Umbilical cord (tissue), 2 donors: ENCODE results near the gene C10orf62. TPM values are rescaled to one million over a fixed set of nuclear protein-coding genes. Genes with fewer than 3 reads are reported as not detected.
"Not testable (repeated sequence)": the region's sequence is repeated elsewhere in the genome, so short reads cannot be mapped to it uniquely, and the experiment has no call there.

ENCODE experiments used
- DNase-seq: peaks from one replicate; pipeline ENCODE4 v3.0.0-alpha.2; 2015; ENCODE audit warnings: low spot score
- total RNA-seq: library from RNA; depleted of rRNA; stranded (reverse); fragments of >200 nt; gene quantifications from one replicate; pipeline ENCODE4 v1.2.3, GENCODE V29; 2014; ENCODE audit warnings: low replicate concordance; ENCODE audit not compliant: insufficient read depth

Gene C10orf62, protein sequence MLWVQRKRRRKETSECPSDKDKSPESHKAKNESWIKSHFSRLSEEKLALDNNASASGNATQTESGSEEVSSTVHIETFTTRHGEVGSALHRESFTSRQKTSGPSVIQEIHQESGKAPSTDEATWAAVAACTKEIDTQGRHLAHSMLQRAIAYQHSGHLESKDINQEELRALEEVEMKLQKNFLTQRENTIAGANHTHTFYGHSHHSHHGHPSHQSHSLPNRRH
- 0.96 TPM for total RNA-seq

DNA sequence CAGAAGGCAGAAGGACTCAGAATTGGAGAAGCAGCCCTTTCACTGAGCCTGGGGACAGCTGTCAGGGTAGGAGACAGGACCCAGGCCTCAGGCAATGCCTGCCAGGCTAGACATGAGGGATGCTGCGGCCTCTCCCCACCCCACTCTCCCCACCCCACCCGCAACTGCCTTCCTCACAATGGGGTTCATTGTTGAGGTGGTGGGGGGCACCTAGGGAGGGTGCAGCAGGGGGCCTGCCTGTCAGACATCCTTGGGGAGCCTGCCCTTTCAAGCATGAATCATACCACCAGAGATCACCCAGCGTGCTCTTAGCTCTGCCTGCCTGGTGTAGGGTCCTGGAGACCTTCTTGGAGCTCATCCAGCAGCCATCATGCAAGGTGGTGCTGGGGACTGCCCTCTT, at the start of gene C10orf62:
Gene C10orf62, plus strand, starts transcription at position 243 of the 400 bp plus-strand sequence. CDS start 177 bp downstream, outside the sequence.
- DNase-seq: no peak

DNA sequence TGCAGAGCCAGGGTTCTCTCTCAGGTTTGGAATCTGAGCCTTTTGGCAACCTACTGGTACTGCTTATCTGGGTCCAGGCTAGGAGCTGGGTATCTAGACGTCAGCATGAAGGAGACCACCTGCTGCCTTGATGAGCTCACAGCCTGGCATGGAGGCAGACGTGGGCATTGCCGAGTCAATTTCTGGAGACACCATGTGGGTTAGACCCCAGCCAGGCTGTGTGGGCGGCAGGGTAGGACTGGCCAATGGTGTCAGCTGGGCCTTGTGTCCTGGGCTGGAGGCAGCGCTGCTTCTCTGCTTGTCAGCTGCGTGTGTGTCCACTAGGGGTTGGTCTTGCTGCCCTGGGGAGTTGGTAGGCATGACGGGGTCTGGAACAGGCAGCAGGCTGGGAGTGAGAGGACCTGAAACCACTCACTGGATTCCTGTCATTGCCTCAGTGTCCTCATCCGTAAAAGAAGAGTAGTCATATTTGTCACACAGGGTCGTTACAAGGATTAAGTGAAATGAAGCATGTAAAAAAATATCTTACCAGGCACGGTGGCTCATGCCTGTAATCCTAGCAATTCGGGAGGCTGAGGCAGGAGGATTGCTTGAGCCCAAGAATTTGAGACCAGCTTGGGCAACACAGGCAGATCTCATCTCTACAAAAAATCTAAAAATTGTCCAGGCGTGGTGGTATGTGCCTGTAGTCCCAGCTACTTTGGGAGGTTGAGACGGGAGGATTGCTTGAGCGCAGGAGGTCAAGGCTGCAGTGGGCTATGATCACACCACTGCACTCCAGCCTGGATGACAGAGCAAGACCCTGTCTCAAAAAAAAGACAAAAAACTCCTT, 48.6 kb upstream of the C10orf62 start:
- no peak for DNase-seq

DNA sequence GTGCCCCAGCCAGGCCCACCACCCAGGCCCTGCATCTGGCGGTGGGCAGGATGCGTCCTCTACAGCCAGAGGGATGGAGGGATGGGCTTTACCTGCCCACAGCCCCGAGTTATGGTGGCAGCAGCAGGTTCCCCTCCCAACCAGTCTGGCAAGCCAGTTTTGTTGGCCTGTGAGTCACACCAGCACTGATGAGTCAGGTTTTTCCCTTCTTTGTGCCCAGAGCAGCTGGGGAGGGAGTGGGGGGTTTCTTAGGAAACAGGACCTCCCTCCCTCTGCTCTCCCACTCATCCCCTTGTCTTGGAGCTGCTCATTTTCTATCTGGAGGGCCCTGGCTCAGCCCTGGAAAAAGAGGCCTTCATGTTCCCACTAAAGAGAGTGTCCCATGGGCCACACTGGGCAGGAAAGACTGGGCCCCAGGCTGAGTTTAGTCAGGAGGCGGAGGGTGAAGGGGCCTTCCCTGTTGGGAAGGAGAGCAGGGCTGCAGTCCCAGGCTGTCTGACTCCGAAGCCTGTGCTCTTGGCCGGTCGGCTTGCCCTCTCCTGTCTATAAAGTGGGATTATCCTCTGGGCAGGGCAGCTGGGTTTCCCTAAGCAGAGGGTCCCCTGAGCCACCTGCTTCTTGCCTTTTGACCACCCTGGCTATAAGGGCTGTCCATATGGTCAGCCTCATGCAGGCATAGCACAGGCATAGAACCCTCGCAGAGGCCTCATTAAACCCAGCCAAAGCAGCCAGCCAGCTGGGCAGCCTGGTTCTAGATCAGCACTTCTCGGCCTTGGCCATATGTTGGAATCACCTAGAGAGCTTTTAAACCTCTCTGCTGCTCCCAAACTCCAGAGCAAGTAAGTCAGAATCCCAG, 47.1 kb upstream of the C10orf62 start:
- peak; percentile 91 for DNase-seq

DNA sequence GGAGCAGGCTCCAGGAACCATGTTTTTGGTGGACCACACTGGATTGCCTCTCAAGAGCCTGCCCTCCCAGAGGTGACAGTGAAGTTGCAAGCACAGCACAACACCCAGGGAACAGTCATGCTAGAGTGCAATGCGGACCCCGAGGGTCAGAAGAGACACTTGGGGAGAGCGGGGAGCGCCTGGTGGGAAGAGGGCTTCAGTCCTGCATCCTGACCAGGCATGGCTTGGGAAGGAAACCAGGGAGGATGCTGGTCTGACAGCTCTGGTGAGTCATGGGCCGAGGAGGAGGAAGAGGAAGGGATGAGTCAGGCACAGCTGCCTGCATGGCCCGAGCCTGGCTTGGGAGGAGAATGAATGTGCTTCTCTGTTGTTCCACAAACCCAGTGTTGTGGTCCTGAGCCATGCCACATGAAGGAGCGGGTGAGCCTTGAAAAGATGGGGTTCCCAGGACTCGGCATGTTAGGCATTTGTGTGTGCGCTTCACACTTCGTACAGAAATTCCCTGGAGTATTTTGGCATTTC, 46.4 kb upstream of the C10orf62 start:
- peak; percentile 95 for DNase-seq

DNA sequence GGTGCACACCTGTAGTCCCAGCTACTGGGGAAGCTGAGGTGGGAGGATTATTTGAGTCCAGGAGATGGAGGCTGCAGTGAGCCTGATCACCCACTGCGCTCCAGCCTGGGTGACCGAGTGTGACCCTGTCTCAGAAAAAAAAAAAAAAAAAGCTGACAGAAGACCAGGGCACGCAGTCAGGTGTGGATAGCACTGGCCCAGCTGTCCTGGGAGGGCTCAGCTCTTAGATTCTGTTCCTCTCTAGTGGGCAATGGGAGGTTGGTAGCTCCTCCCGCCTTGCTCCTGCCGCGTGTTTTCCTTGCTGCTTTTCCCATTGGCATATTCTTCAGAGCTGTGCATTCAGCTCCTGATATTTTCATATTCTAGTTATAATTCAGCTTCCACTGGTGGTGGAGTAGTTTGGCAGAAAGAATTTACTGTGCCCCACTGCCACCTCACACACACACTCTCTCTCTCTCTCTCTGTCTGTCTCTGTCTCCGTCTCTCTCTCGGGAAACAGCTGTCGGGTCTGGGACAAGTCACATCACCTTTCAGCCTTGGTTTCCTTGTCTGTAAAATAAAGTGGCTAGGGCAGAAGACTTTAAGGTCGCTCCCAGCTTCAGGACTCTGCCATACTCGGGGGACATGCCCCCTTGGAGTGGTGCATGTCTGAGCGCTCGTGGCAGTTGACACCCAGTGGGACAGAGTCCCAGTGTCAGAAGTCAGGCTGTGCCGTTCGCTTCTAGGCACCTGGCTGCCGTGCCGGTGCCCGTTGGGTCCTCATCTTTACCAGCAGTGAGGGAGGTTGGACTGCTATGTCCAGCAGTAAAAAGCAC, 42.9 kb upstream of the C10orf62 start:
- no peak for DNase-seq

DNA sequence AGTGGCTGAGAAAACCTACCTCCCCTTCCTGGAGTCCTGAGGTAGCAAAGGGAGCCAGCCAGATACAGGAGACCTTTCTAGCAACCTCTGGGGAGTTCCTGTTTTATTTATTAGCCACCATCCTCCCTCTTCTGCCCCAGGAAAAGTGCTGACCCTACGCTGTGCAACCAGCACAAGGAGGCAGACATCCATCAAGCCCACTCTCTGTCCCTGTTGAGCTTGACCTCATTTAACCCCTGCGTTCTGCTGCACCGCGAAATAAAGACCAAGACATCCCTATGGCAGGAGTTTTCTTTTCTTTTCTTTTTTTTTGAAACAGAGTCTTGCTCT, 42.3 kb upstream of the C10orf62 start:
- DNase-seq: no peak

DNA sequence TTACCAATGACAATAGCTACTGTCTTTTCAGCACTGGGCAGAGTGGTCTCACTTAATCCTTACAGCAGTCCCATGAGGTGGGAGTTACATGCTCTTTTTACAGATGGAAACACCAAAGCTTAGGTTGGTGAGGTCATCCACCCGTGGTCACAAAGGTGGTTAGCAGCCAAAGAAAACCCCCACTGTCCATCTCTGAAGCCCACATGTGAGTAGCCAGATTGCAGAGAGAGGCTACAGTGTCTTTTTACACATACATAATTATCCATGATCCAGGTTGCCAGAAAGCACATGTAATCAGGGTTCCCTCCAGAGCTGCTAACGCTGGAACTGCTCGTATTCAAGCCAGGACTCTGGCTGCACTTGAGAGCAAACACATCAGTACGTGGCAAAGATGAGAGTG, 41.6 kb upstream of the C10orf62 start:
- no peak for DNase-seq

DNA sequence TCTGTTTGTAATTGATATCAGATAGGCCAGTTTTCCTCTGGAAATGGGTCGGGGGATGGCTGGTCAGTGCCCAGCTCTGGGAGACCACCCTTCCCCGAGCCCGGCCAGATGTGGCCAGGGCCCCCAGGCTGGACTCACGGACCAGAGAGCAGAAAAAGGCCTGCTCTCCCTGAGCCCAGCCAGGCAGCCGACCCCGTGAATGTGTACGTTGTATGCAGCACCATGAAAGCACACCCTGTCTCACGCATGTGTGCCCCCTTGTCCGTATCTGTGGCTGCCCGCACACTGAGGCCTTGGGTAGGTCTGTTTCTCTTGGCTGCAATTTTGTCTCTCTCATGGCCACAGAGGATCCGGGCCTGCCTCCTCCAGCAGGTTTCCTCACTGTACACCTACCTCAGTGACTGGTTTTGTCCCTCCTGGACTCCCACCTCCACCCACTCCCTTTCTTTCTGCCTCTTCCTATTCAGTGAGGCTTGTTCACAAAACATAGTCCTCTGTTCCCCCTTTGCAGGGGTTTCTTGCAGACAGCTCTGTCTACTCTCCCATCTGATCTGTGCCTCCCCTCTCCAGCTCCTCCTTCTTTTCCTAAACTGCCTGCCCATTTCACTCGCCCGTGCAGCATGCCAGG, 40.6 kb upstream of the C10orf62 start:
- peak; percentile 30 for DNase-seq

DNA sequence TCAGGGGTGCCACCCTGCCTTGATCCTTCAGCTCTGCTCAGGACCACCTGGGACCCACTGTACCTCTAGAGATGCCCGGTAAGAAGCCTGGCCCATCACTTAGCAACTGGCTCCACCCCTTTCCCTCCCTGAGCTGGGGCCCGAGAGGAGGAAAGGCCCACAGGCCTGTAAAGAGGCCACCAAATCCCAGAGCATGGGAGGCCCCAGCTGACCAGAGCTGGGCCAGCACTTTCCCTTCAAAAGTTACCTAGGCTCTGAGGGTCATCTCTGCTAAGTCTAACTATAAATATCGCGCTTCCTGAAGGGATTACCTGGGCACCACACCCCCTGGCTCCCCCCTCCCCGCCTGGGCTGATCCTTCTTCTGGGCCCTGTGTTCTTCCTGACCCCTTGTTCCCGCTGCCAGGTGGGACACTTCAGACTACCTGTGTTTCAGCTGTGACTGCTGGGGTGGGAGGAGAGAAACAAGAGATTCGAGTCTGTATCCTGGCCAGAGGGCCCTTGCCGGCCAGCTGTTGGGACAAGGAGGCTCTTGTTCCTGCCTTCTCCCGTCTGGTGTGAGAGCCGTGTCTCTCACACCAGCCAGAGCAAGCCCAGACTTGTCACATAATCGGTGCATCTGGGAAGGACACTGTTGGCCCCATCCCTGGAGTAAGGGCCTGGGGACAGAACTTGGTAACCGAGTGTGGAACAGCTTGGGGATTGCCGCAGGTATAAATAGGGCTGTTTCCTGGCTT, 39.8 kb upstream of the C10orf62 start:
- peak; percentile 35 for DNase-seq

DNA sequence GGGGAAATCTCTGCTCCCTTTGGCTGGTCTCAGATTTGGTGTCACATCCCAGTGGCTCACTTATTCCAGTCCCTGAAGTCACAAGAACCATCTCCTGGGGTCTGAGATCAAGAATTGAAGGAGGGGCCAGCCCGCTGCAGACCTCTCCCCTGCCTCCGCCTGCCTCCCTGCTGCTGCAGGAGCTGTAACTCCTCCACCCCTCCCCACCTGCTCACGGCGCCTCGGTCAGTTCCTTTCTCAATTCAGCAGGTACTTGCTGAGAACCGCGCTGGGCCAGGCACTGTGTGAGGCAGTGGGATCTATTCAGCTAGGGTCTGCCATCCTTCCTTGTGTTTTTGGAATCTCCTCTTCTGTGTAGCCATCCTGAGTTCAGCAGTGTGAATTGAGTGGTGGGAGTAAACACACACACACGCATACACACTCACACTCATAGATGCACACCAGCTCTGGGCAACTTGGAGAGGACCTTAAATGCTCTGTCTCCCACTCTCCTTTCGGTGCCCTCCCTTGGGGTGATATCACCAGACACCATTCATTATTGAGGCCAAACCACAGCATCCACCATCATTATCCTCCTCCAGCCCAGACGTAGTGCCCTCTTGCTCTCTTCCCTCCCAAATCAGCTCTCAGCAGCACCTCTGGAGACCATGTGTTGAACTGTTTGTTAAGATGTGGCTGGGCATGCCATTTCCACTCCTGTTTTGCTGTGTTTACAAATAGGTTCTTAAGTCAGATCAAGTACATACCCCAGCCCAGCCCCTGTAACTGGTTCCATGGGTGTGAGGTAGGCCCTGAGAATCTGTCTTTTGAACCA, 39.0 kb upstream of the C10orf62 start:
- DNase-seq: no peak

DNA sequence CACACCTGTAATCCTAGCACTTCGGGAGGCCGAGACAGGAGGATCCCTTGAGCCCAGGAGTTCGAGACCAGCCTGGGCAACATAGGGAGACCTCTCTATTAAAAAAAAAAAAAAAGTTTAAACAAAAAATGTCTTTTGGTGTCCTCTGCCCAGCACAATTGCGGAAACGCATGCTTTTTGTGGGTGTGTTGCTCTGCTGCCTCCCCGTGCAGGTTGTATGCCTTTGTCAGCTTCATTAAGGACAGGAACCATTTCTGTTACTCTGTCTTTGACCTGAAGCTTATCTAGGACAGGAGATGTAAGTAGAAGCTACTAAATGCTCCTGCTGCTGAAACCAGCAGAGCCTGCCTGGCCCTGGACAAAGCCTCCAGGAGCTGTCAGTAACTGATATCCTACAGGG, 38.2 kb upstream of the C10orf62 start:
- no peak for DNase-seq

DNA sequence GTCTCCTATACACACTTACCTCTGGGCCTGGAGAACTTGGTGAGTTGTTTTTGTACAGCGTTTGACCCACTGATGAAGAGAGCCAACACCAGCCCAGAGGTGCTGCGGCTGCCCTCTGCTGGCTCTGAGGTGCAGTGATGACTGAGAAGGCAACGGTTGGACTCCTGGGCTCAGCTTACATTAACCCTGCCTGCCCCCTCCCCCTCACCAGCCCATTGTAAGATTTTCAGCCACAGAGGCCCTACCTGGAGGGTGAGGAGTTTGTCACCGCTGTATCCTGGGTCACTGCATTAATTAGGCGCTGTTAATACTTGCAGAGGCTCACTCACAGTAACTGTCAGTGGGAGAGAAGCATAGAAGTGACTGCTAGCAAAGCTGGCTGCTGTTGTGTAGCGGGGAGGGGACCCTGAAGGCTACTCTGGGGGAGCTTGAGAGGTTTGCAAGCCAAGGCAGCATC, 35.9 kb upstream of the C10orf62 start:
- peak; percentile 68 for DNase-seq

DNA sequence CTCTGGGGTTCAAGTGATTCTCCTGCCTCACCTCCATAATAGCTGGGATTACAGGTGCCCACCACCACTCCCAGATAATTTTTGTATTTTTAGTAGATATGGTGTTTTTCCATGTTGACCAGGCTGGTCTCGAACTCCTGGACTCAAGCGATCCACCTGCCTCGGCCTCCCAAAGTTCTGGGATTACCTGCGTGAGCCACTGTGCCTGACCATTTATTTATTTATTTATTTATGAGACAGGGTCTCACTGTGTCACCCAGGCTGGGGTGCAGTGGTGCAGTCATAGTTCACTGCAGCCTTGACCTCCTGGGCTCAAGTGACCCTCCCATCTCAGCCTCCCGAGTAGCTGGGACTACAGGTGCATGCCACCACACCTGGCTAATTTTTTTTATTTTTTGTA, 35.2 kb upstream of the C10orf62 start:
- not testable (repeated sequence) for DNase-seq

DNA sequence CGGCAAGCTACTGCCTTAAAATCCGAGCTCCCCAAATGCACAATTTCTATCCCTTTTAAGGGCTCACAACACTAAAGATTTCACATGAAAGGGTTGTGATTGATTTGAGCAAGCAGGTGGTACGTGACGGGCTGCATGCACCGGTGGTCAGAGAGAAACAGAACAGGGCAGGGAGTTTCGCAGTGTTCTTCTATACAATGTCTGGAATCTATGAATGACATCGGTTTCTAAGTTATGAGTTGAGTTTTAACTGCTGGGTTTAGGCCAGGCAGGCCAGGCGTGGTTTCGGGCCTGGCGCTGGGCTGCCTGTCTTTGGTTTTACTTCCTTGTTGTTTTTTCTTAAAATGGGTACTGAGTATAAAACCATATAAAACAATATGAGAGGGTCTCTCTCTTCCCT, 34.0 kb upstream of the C10orf62 start:
- DNase-seq: not testable (repeated sequence)

DNA sequence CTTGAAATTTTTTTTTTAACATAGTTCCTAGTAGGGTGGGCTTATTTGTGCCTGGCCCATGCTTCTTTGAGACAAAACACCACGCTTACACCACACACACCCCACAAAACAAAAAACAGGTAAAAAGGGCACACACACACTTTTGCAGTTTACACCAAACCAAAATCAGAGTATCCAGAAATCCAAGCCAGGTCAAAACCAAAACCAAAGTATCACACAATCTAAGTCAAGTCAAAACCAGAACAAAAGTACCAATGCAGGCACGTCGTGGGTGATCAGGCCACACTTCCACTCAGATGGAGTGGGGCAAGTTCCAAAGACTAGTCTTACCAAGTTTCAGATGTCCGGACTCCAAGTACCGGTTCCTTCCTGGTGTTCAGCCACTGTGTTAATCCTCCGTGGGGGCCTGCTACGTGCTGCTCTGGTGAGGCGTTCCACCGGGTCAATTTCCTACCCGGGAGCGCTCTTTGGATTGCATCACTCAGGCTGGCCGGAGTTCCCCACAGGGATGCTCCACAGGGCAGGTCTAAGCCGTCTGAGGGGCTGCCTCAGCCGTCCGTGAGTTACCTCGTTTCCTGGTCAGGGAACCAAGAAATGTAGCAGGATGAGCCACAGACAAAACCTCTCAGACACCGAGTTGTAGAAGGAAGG, 28.7 kb upstream of the C10orf62 start:
- not testable (repeated sequence) for DNase-seq

DNA sequence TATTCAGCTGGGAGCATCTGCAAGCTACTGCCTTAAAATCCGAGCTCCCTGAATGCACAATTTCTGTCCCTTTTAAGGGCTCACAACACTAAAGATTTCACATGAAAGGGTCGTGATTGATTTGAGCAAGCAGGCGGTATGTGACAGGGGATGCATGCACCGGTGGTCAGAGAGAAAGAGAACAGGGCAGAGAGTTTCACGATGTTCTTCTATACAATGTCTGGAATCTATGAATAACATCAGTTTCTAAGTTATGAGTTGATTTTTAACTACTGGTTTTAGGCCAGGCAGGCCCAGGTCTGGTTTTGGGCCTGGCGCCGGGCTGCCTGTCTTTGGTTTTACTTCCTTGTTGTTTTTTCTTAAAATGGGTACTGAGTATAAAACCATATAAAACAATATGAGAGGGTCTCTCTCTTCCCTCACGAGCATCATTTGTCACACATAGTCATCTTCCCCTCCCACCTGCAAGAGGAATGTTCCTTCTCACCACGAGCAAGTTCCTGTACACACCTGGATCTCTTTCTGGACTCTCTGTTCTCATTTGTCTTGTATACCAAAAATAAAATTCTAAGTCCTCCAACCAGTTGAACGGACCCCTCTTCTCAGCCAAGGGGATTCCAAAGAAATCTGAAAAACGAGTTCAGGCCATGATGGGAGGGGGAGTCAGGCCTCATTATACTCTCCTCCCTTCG, 28.0 kb upstream of the C10orf62 start:
- DNase-seq: not testable (repeated sequence)

DNA sequence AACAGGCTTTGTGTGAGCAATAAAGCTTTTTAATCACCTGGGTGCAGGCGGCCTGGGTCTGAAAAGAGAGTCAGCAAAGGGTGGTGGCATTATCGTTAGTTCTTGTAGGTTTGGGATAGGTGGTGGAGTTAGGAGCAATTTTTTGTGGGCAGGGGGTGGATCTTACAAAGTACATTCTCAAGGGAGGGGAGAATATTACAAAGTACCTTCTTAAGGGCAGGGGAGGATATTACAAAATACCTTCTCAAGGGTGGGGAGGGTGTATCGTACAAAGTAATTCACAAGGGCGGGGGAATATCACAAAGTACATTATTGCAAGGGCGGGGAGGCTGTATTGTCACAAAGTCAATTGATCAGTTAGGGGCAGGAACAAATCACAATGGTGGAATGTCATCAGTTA, 27.2 kb upstream of the C10orf62 start:
- DNase-seq: not testable (repeated sequence)

DNA sequence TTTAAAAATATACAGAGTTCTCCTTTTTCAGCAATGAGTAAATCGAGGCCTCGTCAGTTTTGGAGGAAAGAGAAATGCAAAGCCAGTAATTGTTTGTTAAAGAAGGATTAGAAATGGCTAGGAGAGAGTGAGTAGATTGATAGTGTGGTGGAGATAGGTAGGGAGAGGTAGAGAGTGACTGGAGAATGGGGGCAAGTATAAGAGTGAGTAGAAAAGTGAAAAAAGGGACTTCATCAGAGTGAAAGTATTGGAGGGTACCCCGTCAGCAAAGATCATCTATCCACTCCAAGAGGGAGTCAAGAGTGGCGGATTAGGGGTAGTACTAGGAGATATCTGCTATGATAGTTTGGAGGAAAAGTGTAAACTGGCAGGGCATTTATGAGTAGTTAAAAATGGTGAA, 26.2 kb upstream of the C10orf62 start:
- no peak for DNase-seq
